ENCODE measurements around the gene ATG2B. TPM values are rescaled to one million over a fixed set of nuclear protein-coding genes. Genes with fewer than 3 reads are reported as not detected.
A peak's percentile ranks its signal among the peaks of the same experiment; 100 is the strongest.

Gene ATG2B, protein sequence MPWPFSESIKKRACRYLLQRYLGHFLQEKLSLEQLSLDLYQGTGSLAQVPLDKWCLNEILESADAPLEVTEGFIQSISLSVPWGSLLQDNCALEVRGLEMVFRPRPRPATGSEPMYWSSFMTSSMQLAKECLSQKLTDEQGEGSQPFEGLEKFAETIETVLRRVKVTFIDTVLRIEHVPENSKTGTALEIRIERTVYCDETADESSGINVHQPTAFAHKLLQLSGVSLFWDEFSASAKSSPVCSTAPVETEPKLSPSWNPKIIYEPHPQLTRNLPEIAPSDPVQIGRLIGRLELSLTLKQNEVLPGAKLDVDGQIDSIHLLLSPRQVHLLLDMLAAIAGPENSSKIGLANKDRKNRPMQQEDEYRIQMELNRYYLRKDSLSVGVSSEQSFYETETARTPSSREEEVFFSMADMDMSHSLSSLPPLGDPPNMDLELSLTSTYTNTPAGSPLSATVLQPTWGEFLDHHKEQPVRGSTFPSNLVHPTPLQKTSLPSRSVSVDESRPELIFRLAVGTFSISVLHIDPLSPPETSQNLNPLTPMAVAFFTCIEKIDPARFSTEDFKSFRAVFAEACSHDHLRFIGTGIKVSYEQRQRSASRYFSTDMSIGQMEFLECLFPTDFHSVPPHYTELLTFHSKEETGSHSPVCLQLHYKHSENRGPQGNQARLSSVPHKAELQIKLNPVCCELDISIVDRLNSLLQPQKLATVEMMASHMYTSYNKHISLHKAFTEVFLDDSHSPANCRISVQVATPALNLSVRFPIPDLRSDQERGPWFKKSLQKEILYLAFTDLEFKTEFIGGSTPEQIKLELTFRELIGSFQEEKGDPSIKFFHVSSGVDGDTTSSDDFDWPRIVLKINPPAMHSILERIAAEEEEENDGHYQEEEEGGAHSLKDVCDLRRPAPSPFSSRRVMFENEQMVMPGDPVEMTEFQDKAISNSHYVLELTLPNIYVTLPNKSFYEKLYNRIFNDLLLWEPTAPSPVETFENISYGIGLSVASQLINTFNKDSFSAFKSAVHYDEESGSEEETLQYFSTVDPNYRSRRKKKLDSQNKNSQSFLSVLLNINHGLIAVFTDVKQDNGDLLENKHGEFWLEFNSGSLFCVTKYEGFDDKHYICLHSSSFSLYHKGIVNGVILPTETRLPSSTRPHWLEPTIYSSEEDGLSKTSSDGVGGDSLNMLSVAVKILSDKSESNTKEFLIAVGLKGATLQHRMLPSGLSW (N-terminal part only)
- total RNA-seq: 16.0 and 18.9 TPM in 2 replicates

DNA sequence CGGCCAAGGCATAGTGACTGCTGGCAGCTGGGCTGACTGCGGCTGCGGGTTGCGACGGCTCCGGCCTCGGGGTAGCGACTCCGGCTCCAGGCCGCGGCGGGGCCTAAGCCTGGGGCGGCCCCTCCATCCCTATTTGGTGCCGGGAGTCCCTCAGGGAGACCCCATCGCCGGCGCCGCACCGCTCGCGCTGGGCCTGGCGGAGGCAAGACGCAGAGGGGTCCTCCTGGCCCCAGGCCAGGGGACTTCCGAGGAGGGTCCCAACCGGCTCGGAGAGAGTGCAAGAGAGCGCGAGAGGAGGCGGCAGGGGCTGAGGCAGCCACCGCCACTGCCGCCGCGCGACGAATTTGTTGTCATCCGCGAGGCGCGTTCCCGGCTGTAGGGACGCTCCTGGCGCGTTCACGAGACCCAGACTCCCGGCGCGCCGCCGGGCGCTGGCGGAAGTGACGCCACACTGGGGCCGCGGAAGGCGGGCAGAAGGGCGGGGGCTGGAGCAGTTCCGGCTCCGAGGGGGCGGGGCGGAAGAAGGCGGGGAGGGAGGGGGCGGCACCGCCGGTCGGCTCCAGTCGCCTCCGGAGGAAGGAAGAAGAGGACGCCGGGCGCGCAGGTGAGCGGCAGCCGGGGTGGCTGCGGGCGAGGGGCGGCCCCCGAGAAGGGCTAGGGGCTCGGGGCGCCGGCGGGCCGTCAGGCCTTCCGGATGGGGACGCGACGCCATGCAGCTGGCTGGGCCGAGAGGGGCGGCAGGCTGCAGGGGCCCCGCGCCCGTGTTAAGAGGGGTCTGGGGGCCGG, at the start of gene ATG2B, which contains the start of gene GSKIP:
ATG2B (minus strand) TSS at position 377 of the 786 bp plus-strand sequence; CDS start at position 12, 365 bp downstream.
GSKIP (plus strand) TSS at position 562 of the 786 bp plus-strand sequence. CDS start 18,722 bp downstream, outside the sequence.
- peak; percentile 60 for DNase-seq (ENCODE audit: low read depth, low spot score)

- DNase-seq (ENCODE audit: low read depth, low spot score): no peak
Measured at GRCh38 chr14:96410119-96410518, 47.0 kb upstream of the ATG2B start.

DNA sequence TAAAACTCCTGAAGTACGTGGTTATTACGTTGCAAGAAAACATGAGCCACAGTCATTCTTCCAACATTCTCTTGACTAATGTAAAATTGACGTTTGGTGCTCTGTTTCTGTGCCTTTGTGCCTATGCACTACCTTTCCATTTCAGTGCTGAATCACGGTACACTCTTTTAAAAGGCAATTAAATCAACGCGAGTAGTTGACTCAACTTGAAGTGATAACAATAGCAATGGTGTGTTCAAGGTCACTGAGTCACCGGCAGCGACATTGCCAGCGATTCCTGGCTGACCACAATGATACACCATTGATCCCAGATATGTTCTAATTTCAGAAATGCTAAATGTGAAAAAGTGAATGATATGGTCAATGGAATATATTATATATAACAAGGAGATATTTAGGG, 46.6 kb upstream of the ATG2B start:
- no peak for DNase-seq (ENCODE audit: low read depth, low spot score)

DNA sequence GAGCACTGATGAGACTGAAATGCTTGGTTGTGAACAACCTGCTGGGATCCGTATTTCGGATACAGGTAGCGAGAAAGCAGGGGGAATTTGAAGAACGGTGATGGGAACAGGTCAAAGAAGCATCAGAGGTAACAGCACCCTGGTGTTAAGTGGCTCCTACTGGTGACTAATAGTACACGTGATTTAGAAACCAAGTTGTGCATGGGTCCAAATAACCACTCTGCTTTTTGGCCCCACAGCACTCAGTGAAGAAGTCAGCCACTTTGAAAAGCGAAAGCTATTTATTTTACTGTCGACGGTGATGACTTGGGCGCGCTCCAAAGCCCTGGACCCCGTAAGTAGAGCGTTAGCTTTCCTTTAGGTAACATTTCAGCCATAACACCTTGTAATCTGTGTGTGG, 45.5 kb upstream of the ATG2B start:
- DNase-seq (ENCODE audit: low read depth, low spot score): no peak

DNA sequence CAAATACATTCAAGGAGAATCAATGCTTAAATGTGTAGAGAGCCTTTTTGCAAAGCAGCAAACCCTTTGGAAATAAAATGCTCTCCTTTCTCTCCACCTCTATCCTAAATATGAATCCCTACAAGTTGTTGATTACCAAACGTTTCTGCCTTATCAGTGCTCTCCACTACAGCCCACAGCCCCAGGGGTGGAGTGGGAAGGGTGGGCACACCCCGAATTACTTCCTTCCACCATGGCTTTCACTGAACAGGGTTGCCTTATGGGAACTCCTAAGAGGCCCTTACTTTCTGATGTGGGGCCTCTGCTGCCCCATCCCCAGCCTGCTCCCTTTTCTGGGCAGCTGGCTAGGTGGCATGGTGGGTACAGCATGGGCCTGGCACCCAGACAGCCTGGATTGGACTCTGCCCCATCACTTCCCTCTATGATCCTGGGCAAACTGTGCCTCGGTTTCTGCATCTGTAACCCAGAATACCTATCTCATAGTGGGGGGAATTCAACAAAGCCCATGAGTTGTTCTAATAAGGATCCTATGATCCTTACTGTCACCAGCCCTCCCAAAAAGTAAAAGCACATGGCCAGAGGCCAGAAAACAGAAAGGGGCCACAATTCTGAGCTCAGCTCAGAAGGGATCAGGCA, 44.9 kb upstream of the ATG2B start:
- no peak for DNase-seq (ENCODE audit: low read depth, low spot score)

GRCh38 chr14:96405677-96406076, 42.5 kb upstream of the ATG2B start:
- DNase-seq (ENCODE audit: low read depth, low spot score): no peak

DNA sequence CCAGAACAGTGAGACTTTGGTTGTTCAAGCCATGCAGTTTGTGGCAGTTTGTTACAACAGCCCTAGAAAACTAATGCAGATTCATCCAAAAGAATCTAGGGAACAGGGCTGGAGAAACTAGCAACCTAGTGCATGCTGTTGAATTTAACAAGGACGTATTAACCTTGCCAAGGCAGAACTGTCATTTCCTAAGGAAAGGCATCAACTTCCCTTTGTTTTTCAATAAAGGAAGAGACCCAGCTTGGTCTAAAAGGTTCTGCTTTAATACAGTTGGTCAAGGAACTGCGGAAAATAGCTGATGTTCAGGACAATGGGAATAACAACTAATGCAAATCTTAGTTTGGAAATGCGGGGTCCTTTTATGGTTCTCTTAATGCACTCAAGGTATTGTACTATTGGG, 40.3 kb upstream of the ATG2B start:
- peak; percentile 32 for DNase-seq (ENCODE audit: low read depth, low spot score)

GRCh38 chr14:96400495-96400894, 37.4 kb upstream of the ATG2B start:
- no peak for DNase-seq (ENCODE audit: low read depth, low spot score)

- DNase-seq (ENCODE audit: low read depth, low spot score): no peak
Measured at GRCh38 chr14:96399405-96399804, 36.3 kb upstream of the ATG2B start.

DNA sequence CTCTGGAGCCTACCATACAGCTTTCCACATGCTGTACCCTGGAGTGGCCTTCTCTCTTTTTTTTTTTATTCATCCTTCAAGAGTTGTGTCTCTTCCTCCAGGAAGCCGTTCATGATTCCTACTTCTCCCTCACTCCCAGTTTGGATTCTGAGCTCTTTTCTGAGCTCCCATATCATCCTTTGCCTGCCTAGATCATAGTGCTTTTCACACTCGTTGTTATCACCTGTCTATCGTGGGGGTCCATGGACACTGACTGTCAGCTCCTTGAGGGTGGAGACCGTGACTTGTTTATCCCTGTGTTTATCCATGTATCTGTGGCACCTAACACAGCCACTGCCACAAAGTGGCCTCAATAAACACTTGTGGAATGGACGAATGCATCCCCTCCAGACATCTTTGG, 35.8 kb upstream of the ATG2B start:
- DNase-seq (ENCODE audit: low read depth, low spot score): no peak

DNA sequence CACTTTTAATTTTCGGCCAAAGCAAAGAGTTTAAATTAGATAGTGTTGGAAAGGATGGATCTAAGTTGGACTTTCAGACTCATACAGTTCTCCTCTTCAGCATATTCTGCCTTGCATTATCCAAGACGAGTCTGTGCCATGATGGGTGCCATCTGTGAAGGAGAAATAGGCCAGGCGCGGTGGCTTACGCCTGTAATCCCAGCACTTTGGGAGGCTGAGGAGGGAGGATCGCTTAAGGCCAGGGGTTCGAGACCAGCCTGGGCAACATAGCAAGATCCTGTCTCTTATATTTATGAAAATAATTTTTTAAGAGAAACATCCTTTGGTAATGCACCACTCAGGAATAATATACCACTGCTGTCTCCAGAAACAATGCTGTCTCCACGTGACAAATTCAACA, 35.3 kb upstream of the ATG2B start:
- no peak for DNase-seq (ENCODE audit: low read depth, low spot score)

- no peak for DNase-seq (ENCODE audit: low read depth, low spot score)
Measured at GRCh38 chr14:96394047-96394815, 31.1 kb upstream of the ATG2B start.

- DNase-seq (ENCODE audit: low read depth, low spot score): no peak
Measured at GRCh38 chr14:96393071-96393691, 30.0 kb upstream of the ATG2B start.

GRCh38 chr14:96391293-96392118, 28.4 kb upstream of the ATG2B start:
- DNase-seq (ENCODE audit: low read depth, low spot score): peak; percentile 79

- DNase-seq (ENCODE audit: low read depth, low spot score): no peak
Measured at GRCh38 chr14:96390965-96391292, 27.8 kb upstream of the ATG2B start.

GRCh38 chr14:96385385-96385784, 22.2 kb upstream of the ATG2B start:
- DNase-seq (ENCODE audit: low read depth, low spot score): no peak

- no peak for DNase-seq (ENCODE audit: low read depth, low spot score)
Measured at GRCh38 chr14:96384740-96385139, 21.6 kb upstream of the ATG2B start.

- DNase-seq (ENCODE audit: low read depth, low spot score): no peak
Measured at GRCh38 chr14:96384053-96384452, 20.9 kb upstream of the ATG2B start.
